ENCODE results near the gene PTH2. TPM values are rescaled to one million over a fixed set of nuclear protein-coding genes. Genes with fewer than 3 reads are reported as not detected.
A peak's percentile ranks its signal among the peaks of the same experiment; 100 is the strongest.
"Not testable (repeated sequence)": the region's sequence is repeated elsewhere in the genome, so short reads cannot be mapped to it uniquely, and the experiment has no call there.

The PTH2 gene
- not detected in 2 replicates for total RNA-seq

DNA sequence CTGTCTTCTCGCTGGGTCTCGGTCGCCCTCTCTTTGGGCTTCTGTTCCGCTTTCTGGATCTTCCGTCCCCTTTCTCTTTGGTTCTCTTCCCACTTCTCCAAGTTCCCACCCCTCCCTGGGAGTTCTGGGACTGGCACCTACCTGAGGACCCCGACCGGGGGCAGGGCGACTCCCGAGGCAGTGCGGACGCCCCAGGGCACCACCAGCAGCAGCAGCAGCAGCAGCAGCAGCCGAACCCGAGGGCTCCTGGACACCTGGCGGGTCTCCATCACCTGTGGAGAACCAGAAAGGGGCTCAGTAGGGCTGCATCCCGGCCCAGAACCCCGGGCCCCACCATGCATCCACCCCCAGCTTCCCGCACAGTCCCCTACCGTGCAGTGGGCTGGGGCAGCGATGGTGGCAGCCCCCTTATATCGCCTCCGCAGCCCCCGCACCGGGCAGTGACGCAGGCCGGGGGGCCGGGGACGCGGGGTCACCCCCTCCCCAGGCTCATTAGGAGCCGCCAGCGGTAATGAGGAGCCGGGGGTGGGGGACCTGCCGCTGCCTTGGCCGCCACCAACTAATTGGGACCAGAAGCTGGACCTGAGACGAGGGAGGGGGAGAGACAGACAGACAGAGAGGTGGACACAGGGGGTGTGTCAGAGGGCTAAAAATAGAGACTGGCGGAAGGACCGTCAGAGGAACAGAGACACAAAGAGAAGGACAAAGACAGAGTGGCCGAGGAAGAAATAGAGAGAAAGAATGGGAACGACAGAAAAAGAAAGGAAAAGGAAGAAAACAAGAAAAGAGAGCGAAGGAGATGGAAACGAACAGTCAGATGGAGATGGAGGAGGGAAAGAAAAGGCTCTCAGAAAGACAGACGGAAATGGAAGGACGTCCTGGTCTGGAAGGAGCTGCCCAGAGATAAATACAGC, at the start of gene PTH2:
PTH2 (minus strand) TSS at position 371 of the 914 bp plus-strand sequence; CDS start at position 269, 102 bp downstream.
- no peak for DNase-seq (ENCODE audit: extremely low read depth, low read depth, low spot score)

- no peak for DNase-seq (ENCODE audit: extremely low read depth, low read depth, low spot score)
Measured at GRCh38 chr19:49472936-49473335, 49.7 kb upstream of the PTH2 start.

DNA sequence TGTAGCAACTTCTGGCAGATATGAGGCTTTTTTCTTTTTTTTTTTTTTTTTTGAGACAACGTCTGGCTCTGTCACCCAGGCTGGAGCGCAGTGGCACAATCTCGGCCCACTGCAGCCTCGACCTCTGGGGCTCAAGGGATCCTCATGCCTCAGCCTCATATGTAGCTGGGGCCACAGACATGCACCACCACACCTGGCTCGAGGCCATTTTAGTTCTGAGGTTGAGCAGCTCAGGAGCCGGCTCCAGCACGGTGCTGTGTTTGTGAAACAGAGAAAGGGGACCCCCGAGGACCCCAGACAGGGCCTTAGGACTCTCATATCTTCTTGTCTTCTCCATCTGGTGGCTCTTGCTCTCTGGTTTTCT, 47.4 kb upstream of the PTH2 start:
- DNase-seq (ENCODE audit: extremely low read depth, low read depth, low spot score), result no peak

DNA sequence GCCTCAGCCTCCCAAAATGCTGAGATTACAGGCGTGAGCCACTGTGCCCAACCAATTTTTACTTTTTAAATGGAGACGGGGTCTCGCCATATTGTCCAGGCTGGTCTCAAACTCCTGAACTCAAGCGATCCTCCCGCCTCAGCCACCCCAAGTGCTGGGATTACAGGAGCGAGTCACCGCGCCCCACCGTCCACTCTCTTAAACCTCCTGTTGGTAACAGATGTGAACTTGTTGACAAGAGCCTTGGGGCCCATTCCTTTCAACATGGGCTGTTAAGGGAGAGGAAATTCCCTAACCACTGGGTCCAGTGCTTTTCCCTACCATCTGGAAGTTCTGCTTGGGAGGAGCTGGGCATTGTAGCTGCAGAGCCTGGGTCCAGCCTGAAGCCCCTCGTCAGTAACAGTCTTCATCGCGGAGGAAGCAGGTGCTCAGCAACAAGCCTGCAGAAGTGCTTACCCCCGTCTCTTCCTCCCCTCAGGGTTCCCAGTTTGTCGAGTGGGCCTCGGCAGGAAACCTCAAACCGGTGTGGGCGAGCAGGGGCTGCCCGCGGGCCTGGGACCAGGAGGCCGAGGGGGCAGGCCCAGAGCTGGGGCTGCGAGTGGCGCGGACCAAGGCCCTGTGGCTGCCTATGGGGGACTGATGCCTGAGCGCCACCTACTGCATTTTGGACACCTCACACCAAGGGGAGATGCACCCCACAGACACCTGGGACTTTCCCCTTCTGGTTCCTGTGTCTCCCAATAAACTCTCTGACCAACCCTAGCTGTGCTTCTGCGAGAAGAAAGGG, 46.8 kb upstream of the PTH2 start:
- DNase-seq (ENCODE audit: extremely low read depth, low read depth, low spot score), result no peak

DNA sequence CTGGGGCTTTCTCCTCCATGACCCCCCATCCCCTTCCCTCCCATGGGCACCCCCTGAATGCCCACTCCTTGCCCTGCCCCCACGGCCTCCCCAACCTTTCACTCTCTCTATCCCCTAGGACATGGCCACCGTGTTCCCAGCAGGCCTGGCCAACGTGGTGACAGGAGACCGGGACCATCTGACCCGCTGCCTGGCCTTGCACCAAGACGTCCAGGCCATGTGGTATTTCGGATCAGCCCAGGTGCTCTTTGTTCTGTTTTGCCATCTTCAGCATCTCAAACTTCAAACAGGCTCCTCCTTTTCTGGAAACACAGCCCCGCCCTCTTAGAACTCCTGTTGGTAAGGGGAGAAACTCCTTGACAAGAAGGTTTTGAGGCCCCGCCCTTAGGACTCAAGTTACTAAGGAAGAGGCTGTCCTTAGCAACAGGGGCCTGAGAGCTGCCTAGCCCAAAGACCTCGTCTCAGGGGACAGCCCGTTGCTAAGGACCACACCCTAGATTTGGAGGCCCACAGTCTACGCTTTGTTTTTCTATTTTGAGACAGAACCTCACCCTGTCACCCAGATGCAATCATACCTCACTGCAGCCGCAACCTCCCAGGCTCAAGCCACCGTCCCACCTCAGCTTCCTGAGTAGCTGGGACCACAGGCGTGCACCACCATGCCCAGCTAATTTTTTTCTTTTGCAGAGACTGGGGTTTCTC, 45.7 kb upstream of the PTH2 start:
- DNase-seq (ENCODE audit: extremely low read depth, low read depth, low spot score), result no peak

GRCh38 chr19:49468199-49468598, 45.0 kb upstream of the PTH2 start:
- DNase-seq (ENCODE audit: extremely low read depth, low read depth, low spot score), result no peak

- no peak for DNase-seq (ENCODE audit: extremely low read depth, low read depth, low spot score)
Measured at GRCh38 chr19:49465371-49465770, 42.1 kb upstream of the PTH2 start.

- DNase-seq (ENCODE audit: extremely low read depth, low read depth, low spot score), result no peak
Measured at GRCh38 chr19:49463960-49464740, 40.9 kb upstream of the PTH2 start.

DNA sequence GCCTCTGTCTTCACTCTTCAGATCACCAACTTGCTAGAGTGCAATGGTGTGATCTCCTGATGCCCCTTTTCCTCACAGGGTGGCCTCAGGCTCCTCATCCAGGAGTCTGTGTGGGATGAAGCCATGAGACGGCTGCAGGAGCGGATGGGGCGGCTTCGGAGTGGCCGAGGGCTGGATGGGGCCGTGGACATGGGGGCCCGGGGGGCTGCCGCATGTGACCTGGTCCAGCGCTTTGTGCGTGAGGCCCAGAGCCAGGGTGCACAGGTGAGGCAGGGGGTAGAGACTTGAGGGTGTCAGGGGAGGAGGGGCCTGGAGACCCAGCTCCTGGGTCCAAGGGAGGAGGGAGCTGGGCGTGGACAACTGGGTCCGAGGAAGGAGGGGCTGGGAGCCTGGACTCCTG, 39.3 kb upstream of the PTH2 start:
- no peak for DNase-seq (ENCODE audit: extremely low read depth, low read depth, low spot score)

- DNase-seq (ENCODE audit: extremely low read depth, low read depth, low spot score), result no peak
Measured at GRCh38 chr19:49461656-49462055, 38.4 kb upstream of the PTH2 start.

DNA sequence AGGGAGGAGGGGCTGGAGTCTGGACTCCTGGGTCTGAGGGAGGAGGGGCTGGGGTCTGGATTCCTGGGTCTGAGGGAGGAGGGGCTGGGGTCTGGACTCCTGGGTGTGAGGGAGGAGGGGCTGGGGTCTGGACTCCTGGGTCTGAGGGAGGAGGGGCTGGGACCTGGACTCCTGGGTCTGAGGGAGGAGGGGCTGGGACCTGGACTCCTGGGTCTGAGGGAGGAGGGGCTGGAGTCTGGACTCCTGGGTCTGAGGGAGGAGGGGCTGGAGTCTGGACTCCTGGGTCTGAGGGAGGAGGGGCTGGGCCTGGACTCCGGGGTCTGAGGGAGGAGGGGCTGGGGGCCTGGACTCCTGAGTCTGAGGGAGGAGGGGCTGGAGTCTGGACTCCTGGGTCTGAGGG, 37.9 kb upstream of the PTH2 start:
- not testable (repeated sequence) for DNase-seq (ENCODE audit: extremely low read depth, low read depth, low spot score)

GRCh38 chr19:49459388-49459787, 36.1 kb upstream of the PTH2 start:
- no peak for DNase-seq (ENCODE audit: extremely low read depth, low read depth, low spot score)

GRCh38 chr19:49458567-49458903, 35.3 kb upstream of the PTH2 start:
- DNase-seq (ENCODE audit: extremely low read depth, low read depth, low spot score), result no peak

DNA sequence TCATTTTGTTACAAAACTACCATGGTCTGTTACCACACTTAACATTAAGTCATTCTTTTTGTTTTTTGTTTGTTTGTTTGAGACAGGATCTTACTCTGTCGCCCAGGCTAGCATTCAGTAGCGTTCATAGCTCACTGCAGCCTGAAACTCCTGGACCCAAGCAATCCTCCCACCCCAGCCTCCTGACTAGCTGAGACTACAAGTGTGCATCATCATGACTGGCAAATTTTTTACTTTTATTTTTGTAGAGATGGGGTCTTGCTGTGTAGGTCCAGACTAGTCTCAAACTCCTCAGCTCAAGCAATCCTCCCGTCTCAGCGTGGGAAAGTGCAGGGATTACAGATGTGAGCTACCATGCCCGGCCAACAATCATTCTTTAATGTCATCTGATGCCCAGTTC, 33.1 kb upstream of the PTH2 start:
- no peak for DNase-seq (ENCODE audit: extremely low read depth, low read depth, low spot score)

DNA sequence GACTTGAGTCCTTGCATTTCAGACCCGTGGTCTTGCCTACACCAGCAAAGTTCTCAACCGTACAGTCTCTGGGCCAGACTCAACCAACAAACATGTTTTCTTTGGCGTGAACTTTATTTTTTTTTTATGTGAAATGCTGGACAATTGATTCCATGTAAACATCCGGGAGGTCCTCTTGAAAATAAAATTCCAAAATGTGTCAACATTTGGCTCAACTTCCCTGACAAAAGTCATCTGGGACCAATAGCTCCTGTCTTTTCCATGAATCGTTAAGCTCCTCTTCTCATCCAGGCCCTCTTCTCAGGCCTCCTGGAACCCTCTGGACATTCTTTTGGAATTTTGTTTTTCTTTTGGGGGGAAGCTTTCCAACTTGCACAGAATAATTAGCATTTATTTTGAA, 32.5 kb upstream of the PTH2 start:
- no peak for DNase-seq (ENCODE audit: extremely low read depth, low read depth, low spot score)

GRCh38 chr19:49453757-49454240, 30.6 kb upstream of the PTH2 start:
- DNase-seq (ENCODE audit: extremely low read depth, low read depth, low spot score), result no peak

DNA sequence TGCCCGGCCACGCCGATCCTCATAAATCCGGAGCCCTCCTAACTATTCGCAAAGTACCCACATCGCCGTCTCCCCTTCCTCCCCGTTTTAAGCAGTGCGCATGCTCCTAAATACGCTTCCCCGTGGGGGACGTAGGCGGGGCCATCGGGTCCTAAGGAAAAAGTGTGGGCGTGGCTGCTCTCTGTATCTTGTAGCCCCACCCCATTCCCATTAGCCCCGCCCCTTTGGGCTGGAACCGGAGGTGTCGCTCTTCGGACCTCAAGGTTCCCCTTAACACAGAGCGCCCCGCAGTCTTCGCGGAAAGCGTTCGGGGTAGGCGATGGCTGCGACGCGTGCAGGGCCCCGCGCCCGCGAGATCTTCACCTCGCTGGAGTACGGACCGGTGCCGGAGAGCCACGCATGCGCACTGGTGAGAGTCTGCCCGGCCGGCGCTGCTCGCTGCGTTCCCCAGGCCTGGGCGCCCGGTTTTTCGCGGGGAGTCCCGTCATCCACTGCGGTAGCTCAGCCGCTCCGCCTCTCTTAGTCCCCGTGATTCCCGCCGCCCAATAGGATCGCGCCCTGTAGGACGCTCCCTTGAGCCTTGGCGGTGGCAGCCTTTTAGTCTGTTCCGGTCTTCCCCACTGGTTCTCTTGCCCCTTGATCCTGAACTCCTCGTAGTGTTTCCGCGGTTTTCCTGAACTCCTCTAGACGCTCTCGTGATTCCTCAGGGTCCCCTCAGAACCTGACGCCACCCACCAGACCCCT, 29.9 kb upstream of the PTH2 start, which contains the start of gene ALDH16A1:
ALDH16A1 (plus strand) TSS at position 213 of the 744 bp plus-strand sequence; CDS start at position 320, 107 bp downstream.
- peak; percentile 90 for DNase-seq (ENCODE audit: extremely low read depth, low read depth, low spot score)

GRCh38 chr19:49451430-49452181, 28.4 kb upstream of the PTH2 start, which contains the start of gene PIH1D1:
TSS of gene PIH1D1 (minus strand) at chr19:49451814. CDS start at chr19:49451574, 240 bp downstream.
- DNase-seq (ENCODE audit: extremely low read depth, low read depth, low spot score), result peak; percentile 99

DNA sequence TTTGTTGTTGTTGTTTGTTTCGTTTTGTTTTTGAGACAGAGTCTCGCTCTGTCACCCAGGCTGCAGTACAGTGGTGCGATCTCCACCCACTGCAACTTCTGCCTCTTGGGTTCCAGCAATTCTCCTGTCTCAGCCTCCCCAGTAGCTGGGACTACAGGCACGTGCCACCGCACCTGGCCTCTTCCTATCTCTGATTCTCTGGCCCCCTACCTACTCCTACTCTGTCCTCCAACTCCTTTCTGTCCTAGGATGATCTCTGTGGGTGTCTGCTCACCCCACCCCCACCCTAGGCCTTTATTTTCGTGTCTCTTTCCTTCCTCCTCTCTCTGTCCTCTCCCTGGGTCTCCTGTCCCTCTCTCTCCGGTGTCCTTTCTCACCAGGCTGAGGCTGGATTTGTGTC, 27.2 kb upstream of the PTH2 start:
- no peak for DNase-seq (ENCODE audit: extremely low read depth, low read depth, low spot score)
